ENCODE results near the gene SP100.

SP100 gene

DNA sequence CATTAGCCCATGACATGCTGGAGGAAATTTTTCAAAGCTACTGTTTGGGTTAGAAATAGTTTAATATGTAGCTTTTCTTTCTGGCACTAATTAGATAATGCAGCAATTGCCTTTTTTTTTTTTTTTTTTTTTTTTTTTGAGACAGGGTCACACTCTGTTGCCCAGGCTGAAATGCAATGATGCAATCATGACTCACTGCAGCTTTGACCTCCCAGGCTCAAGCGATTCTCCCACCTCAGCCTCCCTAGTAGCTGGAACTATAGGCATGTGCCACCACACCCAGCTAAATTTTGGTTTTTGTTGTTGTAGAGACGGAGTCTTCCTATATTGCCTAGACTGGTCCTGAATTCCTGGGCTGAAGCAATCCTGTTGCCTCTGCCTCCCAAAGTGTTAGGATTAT, 136.2 kb downstream of the SP100 start:
- no peak for DNase-seq (ENCODE audit: low spot score)

DNA sequence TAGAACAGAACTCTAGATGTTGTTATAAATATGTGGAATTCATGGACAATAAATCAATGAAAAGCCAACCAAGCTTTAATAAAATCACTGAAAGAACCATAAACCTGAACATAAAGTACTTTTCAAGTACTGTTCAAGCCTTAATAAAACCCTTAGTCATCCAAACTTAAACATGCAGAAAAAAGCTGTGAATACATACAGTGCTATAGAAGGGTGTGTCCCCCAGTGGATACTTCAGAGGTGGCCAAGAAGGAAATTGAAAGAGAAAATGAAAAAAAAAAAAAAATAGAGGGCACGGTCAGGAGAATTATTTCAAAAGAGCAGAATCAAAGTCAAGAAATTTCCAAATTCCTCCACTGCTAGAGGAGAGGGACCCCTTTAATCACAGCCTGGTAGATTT, 141.1 kb downstream of the SP100 start:
- no peak for DNase-seq (ENCODE audit: low spot score)

DNA sequence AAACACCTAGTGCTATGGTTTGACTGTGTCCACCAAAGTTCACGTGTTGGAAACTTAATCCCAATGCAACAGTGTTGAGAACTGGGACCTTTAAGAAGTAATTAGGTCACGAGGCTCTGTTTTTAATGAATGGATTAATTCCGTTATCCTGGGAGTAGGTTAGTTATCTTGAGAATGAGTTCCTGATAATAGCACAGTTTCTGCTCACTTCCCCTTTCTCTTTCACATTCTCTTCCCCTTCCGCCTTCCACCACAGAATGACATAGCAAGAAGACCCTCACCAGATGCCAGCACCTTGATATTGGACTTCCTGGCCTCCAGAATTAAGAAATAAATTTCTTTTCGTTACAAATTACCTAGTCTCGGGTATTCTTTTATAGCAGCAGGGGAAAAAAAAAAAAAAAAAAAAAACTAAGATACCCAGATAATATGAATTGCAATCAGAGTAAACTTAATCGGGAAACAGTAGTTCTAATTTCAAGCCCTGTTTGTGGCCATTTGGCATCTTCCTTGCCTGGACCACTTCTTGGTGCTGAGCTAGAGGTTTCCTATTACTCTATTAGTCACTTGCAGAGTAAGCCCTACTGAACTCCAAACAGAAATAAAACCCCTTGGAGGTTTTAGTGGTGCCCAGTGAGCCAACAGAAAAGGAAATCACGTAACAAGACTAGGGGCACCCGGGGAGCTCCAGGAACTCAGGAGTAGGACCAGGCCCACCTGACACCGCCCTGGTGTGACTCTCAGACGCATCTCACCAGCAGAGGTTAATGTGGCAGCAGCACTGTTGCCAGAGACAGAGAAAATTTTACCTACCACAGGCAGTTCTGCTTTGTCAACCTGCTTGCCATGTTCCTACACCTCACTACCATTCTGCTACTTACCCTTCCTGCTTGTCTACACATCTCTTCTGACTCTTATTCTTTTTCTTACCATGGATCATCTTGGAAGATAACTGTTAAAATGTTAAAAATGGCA, 149.1 kb downstream of the SP100 start:
- no peak for DNase-seq (ENCODE audit: low spot score)

DNA sequence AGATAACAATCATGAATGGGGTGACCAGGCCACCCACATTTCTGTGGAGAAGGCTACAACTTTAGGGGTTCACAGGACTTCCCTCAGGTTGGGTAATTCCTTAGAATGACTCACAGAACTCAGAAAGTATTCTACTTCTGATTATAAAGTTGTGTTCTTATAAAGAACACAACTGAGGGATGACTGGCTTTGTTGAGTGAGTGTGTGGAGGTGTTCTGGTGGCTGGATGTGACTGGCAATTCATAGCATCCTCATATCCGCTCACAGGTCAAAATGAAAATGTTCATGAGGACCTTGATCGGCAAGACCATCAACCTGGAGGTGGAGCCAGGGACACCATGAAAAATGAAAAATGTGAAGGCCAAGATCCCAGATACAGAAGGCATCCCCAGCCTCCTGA, 153.3 kb downstream of the SP100 start:
- no peak for DNase-seq (ENCODE audit: low spot score)

DNA sequence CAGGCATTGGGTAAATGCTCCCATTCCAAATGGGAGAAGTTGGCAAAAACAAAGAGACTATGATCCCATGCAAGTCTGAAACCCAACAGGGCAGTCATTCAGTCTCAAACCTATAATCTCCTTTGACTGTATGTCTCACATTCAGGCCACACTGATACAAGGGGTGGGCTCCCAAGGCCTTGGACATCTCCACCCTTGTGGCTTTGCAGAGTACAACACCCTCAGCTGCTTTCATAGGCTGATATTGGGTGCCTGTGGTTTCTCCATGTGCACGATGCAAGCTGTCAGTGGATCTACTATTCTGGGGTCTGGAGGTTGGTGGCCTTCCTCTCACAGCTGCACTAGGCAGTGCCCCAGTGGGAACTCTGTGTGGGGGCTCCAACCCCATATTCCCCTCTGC, 155.0 kb downstream of the SP100 start:
- DNase-seq (ENCODE audit: low spot score), result no peak

DNA sequence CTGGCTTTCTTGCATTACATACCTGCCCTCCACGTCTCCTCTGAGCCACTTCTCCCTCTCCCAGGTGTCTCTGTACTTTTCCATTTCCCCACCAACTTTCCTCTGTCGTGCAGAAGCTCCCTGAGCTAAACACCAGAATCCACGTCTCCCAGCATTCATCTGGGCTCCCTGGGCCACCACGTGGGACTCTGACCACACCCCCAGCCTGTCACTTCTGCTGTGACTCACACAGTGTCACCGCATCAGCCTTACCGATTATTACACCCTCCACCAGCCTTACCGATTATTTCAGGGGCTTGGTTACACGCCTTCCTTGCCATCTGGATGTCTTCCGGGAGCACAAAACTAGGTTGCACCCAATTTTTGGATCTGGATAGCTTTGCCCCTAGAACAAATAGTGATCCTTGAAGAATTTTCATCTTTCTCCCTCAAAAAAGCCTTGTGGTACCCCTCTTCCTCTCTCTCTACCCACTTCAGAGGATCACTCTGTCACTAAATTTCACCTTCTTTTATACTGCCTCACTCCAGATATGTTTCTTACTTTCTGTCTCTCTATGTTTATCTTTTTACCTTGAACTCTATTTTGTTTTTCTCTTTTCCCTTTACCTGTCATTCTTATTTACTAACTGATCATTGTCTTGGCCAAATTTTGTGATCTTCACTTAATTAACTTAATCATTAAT, 159.8 kb downstream of the SP100 start:
- DNase-seq (ENCODE audit: low spot score), result no peak

DNA sequence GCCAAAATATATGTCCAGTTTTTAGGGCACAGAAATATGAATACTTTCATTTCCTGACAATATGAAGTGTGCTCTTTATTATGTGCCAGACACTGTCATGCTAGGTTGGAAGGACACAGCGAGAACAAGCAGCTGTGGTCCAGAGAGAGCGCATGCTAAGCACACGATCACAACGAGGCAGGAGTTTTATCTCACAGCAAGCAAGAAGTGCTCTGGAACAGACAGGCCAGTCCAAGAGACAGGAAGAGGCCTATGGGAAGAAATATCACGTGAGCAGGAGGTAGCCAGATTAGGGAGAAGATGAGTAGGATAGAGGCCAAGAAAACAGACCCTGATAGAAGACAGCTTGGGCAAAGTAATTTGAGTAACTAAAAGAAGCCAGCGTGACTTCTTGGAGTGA, 161.1 kb downstream of the SP100 start:
- no peak for DNase-seq (ENCODE audit: low spot score)

DNA sequence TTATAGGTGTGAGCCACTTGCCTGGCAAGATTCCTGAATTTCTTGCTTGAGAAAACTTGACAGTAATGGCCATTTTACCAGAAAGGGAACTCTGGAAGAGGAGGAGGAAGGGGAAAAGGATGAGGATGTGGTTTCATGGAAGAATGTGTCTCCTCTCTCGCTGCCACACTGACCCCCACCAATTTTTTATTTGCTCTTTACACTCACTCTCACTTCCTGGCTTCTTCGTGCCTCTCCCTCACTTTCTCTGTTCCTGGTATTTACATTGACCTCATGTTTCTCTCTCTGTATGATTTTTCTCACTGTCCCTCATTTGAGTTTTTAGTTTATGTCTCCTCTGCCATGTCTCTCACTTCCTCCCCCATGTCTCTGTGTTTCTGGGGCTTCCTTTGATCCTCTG, 162.1 kb downstream of the SP100 start:
- DNase-seq (ENCODE audit: low spot score), result no peak

DNA sequence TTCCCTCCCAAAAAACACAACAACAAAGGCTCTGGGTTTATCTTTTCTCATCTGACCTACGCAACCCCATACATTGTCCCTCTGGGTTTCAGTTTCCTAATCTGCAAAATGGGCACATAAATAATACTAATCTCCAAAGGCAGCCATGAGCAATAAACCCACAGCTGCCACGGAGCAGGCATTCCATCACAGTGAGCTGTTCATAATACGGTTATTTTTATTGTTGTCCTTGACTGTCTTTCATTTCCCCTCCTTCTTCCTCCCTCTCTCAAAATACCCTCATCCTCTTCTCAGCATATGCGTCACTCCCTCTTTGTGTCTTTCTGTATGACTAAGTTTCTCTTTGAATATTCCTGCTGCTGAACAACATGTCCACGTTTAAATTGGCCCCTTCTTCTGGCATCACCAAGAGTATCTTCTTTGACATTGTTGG, 166.9 kb downstream of the SP100 start:
- DNase-seq (ENCODE audit: low spot score), result no peak

DNA sequence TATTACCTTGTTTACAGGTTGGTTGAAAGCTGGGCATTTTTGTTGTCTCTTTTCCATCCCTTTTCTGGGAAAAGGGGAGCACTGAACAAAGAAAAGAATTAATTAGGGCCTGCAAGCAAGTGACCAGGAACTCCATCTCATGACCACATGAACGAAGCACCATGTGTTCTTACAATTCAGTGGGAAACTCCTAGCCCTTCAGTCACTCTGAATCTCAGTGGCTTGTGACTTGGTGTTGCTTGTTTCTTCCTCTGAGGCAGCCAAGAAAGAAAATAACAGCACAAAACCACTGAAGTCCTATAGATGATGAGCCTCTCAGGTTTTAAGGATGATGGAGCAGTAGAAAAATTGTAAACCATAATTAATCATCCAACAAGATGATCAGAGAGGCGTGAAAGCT, 167.6 kb downstream of the SP100 start:
- DNase-seq (ENCODE audit: low spot score), result no peak

DNA sequence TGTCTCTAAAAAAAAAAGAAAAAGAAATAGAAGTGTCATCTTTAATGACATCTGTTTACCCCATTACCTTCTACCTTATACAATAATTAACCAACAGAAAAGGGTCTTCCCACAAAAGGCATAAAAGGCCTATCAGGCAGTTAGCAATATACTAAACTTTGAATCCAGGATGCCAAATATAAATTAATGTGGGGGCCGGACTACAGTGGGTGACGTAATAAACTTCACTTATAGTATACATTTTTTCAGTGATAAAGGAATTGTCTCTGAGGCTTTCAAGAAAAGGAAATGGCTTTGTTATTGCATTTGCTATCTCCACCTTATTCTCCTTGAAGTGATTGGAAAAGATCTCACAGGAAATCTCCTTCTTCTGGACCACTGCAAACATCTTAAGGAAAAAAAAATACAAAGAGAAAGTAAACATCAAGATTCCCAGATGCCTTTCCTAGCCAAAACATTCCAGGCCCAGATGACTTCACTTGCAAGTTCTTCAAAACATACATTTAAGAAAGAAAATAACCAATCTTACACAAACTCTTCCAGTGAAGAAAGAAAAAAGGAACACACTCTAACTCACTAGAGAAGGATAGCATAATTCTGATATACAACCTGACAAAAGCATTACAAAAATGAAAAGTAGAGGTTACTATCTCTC, 170.5 kb downstream of the SP100 start:
- no peak for DNase-seq (ENCODE audit: low spot score)

DNA sequence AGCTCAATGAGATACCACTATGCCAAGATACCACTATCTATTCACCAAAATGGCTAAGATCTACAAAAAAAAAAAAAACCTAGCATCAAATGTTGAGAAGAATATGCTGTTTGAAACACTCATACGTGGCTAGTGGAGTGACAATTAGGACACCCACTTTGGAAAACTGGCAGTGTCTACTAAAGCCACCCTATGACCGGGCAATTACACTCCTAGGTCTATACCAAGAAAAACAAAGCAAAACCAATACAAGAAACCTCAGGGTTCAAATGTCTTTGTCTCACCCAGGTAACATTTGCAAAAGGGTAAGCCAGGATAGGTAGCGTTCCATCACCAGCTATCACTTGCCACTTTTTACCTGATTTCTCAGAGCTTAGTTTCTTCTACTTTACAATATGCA, 173.0 kb downstream of the SP100 start:
- DNase-seq (ENCODE audit: low spot score), result no peak

DNA sequence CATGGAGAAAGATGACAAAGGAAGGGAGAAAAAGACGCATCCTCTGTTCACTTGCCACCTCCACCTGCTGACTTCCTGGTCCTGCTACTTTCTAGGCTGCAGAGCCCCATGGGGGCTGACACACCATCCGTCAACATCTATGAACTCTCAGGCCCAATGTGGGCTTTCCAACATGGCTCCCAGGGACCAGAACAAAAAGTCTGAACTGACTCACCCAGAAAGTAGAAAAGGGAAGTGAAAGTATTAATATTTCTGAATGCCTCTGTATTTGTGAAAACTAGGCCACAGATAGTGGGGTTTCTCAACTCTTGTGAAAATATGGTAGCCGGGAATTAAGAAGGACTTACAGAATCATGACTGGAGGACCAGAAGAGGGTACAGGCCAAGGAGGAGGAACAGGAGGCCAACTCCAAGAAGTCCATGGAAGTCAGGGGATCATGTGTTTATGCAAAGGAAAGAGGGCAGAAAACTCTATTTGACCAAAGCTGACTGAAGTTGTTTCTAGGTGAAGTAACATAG, 173.6 kb downstream of the SP100 start:
- no peak for DNase-seq (ENCODE audit: low spot score)

DNA sequence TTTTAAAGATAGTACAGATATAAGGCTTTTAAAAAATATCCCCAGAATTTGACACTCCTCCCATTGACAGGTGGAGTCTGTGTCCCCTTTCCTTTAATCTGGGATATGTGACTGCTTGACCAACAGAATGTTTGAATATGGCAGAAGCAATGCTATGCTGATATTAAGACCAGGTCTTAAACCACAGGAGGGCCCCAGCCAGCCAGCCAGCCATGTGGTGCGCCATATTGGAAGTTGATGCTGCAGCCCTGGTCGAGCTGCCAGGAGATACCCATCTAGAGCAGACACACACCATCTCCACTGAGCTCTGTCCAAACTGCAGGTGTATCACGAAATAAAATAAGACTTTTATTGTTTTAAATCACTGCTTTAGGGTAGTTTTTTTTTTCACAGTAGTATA, 174.3 kb downstream of the SP100 start:
- DNase-seq (ENCODE audit: low spot score), result no peak

DNA sequence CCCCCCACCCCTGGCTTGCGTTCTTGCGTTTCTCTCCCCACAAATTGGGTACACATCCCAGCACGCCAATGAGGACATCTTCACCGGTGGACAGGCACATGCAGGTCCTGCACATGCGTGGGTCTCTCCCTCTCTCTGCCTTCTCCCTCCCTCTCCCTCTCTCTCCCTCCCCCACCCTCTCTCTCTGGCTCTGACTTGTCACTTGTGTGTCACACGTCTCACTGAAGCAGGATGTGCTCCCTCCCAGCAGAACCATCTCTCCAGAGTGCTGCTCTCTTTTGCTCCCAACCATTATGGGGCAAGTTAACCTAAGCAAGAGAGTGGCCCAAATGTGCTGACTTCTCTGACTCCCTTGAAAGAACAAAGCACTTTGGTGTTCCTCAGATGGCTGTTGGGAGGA, 175.8 kb downstream of the SP100 start:
- DNase-seq (ENCODE audit: low spot score), result no peak

DNA sequence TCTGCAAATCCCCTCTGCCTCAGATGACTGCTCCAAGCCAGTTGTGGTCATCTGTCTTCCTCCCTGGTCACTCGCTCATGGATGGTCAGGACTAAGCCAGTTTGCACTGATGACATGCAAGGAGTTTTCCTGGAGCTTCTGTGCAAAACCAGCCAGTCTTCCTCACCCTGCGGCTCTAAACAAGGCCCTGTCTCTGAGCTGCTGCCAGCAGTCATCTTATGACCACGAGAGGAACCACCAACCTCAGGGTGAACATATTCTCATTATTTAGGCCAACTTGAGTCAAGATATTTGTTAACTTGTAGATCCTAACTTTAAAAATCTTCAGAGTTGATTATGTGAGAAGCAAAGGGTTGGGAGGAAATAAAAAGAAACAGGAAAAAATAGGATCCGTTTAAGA, 176.8 kb downstream of the SP100 start:
- no peak for DNase-seq (ENCODE audit: low spot score)
